GM18526 (cell line): ENCODE results near the gene ULBP3.

Experiments
- POLR2A ChIP-seq: IDR thresholded peaks from 3 replicates; pipeline ENCODE4 v1.6.1; 2011; ENCODE audit not compliant: insufficient read length; ENCODE audit errors: extremely low read depth

The ULBP3 gene

GRCh38 chr6:150029276-150029675, 39.6 kb downstream of the ULBP3 start:
- no peak for TF ChIP-seq POLR2A

GRCh38 chr6:150028799-150029198, 40.1 kb downstream of the ULBP3 start:
- TF ChIP-seq POLR2A, result no peak

- no peak for TF ChIP-seq POLR2A
Observed at GRCh38 chr6:150027806-150028565, 40.9 kb downstream of the ULBP3 start.

- TF ChIP-seq POLR2A, result no peak
Observed at GRCh38 chr6:150026976-150027805, 41.7 kb downstream of the ULBP3 start.

GRCh38 chr6:150025201-150025917, 43.6 kb downstream of the ULBP3 start, which contains the start of gene RAET1L:
TSS of gene RAET1L (minus strand) at chr6:150025532. CDS start at chr6:150025471, 61 bp downstream.
- TF ChIP-seq POLR2A, result no peak

GRCh38 chr6:150024646-150025155, 44.2 kb downstream of the ULBP3 start:
- no peak for TF ChIP-seq POLR2A

GRCh38 chr6:150018846-150019580, 49.9 kb downstream of the ULBP3 start:
- no peak for TF ChIP-seq POLR2A

- no peak for TF ChIP-seq POLR2A
Observed at GRCh38 chr6:150016324-150017185, 52.4 kb downstream of the ULBP3 start.
